ENCODE data around the gene SLC13A5. TPM values are rescaled to one million over a fixed set of nuclear protein-coding genes. Genes with fewer than 3 reads are reported as not detected.

Gene SLC13A5
- total RNA-seq, 1 donor from 2014 or later = 1.3 TPM

- no peaks in the 10 kb centered on the region for H3K36me3 Mint-ChIP-seq (ENCODE audit: low read depth, unreplicated experiment)
- DNase-seq (ENCODE audit: low spot score) = no peak
- H3K9me3 Mint-ChIP-seq (ENCODE audit: unreplicated experiment) = no peaks in the 10 kb centered on the region
- H3K4me3 Mint-ChIP-seq (ENCODE audit: unreplicated experiment) = no peak overlapping the region
- TF ChIP-seq, protein P1, sequence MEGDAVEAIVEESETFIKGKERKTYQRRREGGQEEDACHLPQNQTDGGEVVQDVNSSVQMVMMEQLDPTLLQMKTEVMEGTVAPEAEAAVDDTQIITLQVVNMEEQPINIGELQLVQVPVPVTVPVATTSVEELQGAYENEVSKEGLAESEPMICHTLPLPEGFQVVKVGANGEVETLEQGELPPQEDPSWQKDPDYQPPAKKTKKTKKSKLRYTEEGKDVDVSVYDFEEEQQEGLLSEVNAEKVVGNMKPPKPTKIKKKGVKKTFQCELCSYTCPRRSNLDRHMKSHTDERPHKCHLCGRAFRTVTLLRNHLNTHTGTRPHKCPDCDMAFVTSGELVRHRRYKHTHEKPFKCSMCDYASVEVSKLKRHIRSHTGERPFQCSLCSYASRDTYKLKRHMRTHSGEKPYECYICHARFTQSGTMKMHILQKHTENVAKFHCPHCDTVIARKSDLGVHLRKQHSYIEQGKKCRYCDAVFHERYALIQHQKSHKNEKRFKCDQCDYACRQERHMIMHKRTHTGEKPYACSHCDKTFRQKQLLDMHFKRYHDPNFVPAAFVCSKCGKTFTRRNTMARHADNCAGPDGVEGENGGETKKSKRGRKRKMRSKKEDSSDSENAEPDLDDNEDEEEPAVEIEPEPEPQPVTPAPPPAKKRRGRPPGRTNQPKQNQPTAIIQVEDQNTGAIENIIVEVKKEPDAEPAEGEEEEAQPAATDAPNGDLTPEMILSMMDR (IDR thresholded peaks at IDR 0.05; ENCODE audit: unreplicated experiment) = no peak
- no peaks in the 10 kb centered on the region for H3K4me1 Mint-ChIP-seq (ENCODE audit: unreplicated experiment)
- H3K27me3 Mint-ChIP-seq (ENCODE audit: unreplicated experiment) = peaks cover 9% of the 10 kb centered on the region
- no peak overlapping the region for H3K27ac Mint-ChIP-seq (ENCODE audit: unreplicated experiment)
Observed at GRCh38 chr17:6691546-6691945, 21.6 kb downstream of the SLC13A5 start.

DNA sequence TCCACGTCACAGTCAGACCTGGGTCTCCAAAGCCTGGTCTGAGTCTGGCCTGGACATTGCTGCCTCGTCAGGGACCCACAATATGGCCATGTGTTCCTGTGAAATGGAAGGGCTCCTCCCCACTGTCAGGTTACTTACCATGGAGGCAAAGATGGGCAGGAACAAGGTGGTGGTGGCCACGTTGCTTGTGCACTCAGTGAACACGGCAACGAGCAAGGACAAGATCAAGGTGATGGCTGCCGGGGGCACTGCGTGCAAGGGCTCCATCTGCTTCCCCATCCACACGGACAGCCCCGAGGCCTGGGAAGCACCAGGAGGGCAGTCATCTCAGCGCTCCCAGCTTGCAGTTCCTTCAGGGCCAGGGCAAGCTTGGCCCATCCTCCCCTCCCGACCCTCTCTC lies 22.5 kb downstream of the SLC13A5 start:
- no peak overlapping the region for H3K27ac Mint-ChIP-seq (ENCODE audit: unreplicated experiment)
- no peak overlapping the region for H3K4me3 Mint-ChIP-seq (ENCODE audit: unreplicated experiment)
- H3K9me3 Mint-ChIP-seq (ENCODE audit: unreplicated experiment) = no peaks in the 10 kb centered on the region
- H3K4me1 Mint-ChIP-seq (ENCODE audit: unreplicated experiment) = no peaks in the 10 kb centered on the region
- peaks cover 7% of the 10 kb centered on the region for H3K27me3 Mint-ChIP-seq (ENCODE audit: unreplicated experiment)
- DNase-seq (ENCODE audit: low spot score) = no peak
- TF ChIP-seq, protein P1 (IDR thresholded peaks at IDR 0.05; ENCODE audit: unreplicated experiment) = no peak
- no peaks in the 10 kb centered on the region for H3K36me3 Mint-ChIP-seq (ENCODE audit: low read depth, unreplicated experiment)

GRCh38 chr17:6688944-6689343 lies 24.2 kb downstream of the SLC13A5 start:
- Mint-ChIP-seq H3K4me1 (ENCODE audit: unreplicated experiment) (peaks cover 4% of the 10 kb centered on the region), H3K27ac (ENCODE audit: unreplicated experiment) (no peak overlapping the region), H3K9me3 (ENCODE audit: unreplicated experiment) (no peaks in the 10 kb centered on the region), H3K27me3 (ENCODE audit: unreplicated experiment) (peaks cover 6% of the 10 kb centered on the region), H3K4me3 (ENCODE audit: unreplicated experiment) (no peak overlapping the region), H3K36me3 (ENCODE audit: low read depth, unreplicated experiment) (no peaks in the 10 kb centered on the region)
- DNase-seq (ENCODE audit: low spot score) = no peak
- TF ChIP-seq, protein P1 (IDR thresholded peaks at IDR 0.05; ENCODE audit: unreplicated experiment) = no peak

DNA sequence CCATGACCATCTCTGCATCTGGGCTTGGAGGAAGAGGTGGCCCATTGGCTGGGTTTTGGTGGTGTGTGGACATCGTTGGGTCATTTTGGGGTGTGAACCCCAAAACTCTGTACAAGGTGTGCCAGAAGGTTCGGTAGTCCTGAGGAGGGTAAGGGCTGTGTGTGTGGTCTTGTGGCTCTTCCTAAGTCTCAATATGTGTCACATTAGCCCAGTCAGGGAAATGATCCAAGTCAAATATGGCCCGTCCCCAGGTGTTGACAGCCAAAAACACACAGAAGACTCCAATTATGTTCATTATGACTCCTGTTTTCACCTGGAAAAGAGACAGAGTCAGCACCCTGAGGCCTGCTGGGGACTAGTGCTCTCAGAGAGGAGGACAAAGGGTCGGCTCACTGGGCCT lies 27.1 kb downstream of the SLC13A5 start:
- TF ChIP-seq, protein P1 (IDR thresholded peaks at IDR 0.05; ENCODE audit: unreplicated experiment) = no peak
- no peak overlapping the region for H3K4me3 Mint-ChIP-seq (ENCODE audit: unreplicated experiment)
- H3K27me3 Mint-ChIP-seq (ENCODE audit: unreplicated experiment) = peaks cover 5% of the 10 kb centered on the region
- H3K36me3 Mint-ChIP-seq (ENCODE audit: low read depth, unreplicated experiment) = no peaks in the 10 kb centered on the region
- no peak overlapping the region for H3K27ac Mint-ChIP-seq (ENCODE audit: unreplicated experiment)
- H3K9me3 Mint-ChIP-seq (ENCODE audit: unreplicated experiment) = no peaks in the 10 kb centered on the region
- no peak for DNase-seq (ENCODE audit: low spot score)
- H3K4me1 Mint-ChIP-seq (ENCODE audit: unreplicated experiment) = peaks cover 5% of the 10 kb centered on the region

DNA sequence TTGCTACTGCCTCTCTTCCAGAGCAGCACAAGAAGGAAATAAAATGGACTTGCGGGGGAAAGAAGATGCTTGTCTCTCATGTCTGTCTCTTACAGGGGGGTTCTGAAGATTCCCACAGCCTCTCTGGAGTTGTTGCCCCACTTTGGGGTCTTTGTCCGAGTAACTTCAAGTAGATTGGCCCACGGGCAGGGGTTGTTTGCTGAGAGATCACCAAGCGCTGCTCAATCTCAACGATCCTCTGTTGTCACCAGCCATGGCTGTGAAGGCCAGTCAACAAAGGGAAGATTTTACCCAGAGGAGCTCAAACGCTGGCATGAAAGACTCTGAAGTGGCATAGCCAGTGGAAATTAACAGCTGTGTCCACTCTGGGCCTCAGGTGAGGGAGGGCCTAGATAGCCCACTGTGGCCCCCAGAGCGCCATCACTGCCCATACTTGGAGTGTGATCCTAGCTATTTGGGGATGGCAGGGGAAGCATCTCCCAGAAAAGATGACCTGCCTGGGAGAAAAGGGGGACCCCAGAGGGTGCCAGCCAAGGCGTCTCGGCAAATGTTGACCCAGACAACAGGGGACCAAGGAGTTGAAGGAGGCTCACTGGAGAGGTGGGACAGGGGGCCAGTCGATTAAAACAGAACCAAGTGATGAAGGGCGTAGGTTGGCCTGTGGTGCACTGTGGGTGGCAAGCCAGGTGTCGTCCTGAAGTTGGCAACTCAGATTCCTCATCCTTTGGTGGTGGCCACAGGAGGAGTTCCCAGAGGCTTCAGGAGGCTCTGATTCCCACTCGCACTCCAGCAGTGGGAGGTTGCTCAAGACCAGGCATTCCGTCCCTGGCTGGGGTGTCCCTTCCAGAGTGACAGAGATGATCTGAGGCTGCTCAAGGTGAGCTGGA lies 28.0 kb downstream of the SLC13A5 start:
- TF ChIP-seq, protein P1 (IDR thresholded peaks at IDR 0.05; ENCODE audit: unreplicated experiment) = no peak
- Mint-ChIP-seq H3K36me3 (ENCODE audit: low read depth, unreplicated experiment) (no peaks in the 10 kb centered on the region), H3K4me1 (ENCODE audit: unreplicated experiment) (peaks cover 5% of the 10 kb centered on the region), H3K9me3 (ENCODE audit: unreplicated experiment) (no peaks in the 10 kb centered on the region), H3K4me3 (ENCODE audit: unreplicated experiment) (no peak overlapping the region), H3K27me3 (ENCODE audit: unreplicated experiment) (peaks cover 3% of the 10 kb centered on the region), H3K27ac (ENCODE audit: unreplicated experiment) (no peak overlapping the region)
- DNase-seq (ENCODE audit: low spot score) = no peak

All from endothelial cell (in vitro differentiated cells).